H9 (cell line): ENCODE results near the gene GPR173. TPM values are rescaled to one million over a fixed set of nuclear protein-coding genes. Genes with fewer than 3 reads are reported as not detected.

Experiments used
- DNase-seq: peaks from one replicate; pipeline ENCODE4 v3.0.0-alpha.2; 2017
- H2AFZ ChIP-seq: one replicate; pipeline ENCODE4 v1.6.1; 2013; ENCODE audit warnings: mild to moderate bottlenecking, low read length, control low read depth, moderate library complexity
- H2AK5ac ChIP-seq: 2 replicates; pipeline ENCODE4 v1.6.1; 2013; ENCODE audit warnings: low read length, control low read depth, mixed read lengths; ENCODE audit not compliant: insufficient read length
- H2BK120ac ChIP-seq: one replicate; pipeline ENCODE4 v1.6.1; 2013; ENCODE audit warnings: low read depth, mild to moderate bottlenecking, low read length, control low read depth, inconsistent platforms; ENCODE audit not compliant: poor library complexity, severe bottlenecking
- H2BK12ac ChIP-seq: 2 replicates; pipeline ENCODE4 v1.6.1; 2013; ENCODE audit warnings: low read length, control low read depth, mixed read lengths, low read depth; ENCODE audit not compliant: insufficient read length
- H2BK15ac ChIP-seq: 2 replicates; pipeline ENCODE4 v1.6.1; 2013; ENCODE audit warnings: low read depth, low read length, control low read depth
- H2BK20ac ChIP-seq: one replicate; pipeline ENCODE4 v1.6.1; 2013; ENCODE audit warnings: low read depth, mild to moderate bottlenecking, low read length, control low read depth, inconsistent platforms; ENCODE audit not compliant: poor library complexity, severe bottlenecking
- H2BK5ac ChIP-seq: 2 replicates; pipeline ENCODE4 v1.6.1; 2013; ENCODE audit warnings: low read length, control low read depth, mixed read lengths; ENCODE audit not compliant: insufficient read length
- H3K14ac ChIP-seq: 2 replicates; pipeline ENCODE4 v1.6.1; 2013; ENCODE audit warnings: low read length, control low read depth; ENCODE audit not compliant: insufficient read depth
- H3K18ac ChIP-seq: 2 replicates; pipeline ENCODE4 v1.6.1; 2013; ENCODE audit warnings: low read depth, mild to moderate bottlenecking, mixed read lengths, low read length, control low read depth; ENCODE audit not compliant: insufficient read length
- H3K23ac ChIP-seq: 2 replicates; pipeline ENCODE4 v1.6.1; 2013; ENCODE audit warnings: low read length, control low read depth, mixed read lengths, low read depth; ENCODE audit not compliant: insufficient read length
- H3K23me2 ChIP-seq: 2 replicates; pipeline ENCODE4 v1.6.1; 2013; ENCODE audit warnings: low read depth, mild to moderate bottlenecking, mixed read lengths, low read length, control low read depth; ENCODE audit not compliant: insufficient read length, poor library complexity, severe bottlenecking
- H3K27ac ChIP-seq: 2 replicates; pipeline ENCODE4 v1.5.1; 2013; ENCODE audit warnings: low read length, control low read depth, mixed read lengths, low read depth; ENCODE audit not compliant: insufficient read length
- H3K27me3 ChIP-seq: 2 replicates; pipeline ENCODE4 v1.6.1; 2013; ENCODE audit warnings: low read length, control low read depth, inconsistent platforms; ENCODE audit not compliant: insufficient read depth
- H3K4ac ChIP-seq: 2 replicates; pipeline ENCODE4 v1.6.1; 2013; ENCODE audit warnings: low read depth, mild to moderate bottlenecking, control low read depth, inconsistent platforms, low read length, moderate library complexity
- H3K4me1 ChIP-seq: 2 replicates; pipeline ENCODE4 v1.6.1; 2013; ENCODE audit warnings: low read length, control low read depth, inconsistent platforms; ENCODE audit not compliant: insufficient read depth
- H3K4me2 ChIP-seq: 2 replicates; pipeline ENCODE4 v1.6.1; 2013; ENCODE audit warnings: low read length, control low read depth, mixed read lengths; ENCODE audit not compliant: insufficient read length, insufficient read depth
- H3K56ac ChIP-seq: 2 replicates; pipeline ENCODE4 v1.6.1; 2013; ENCODE audit warnings: low read depth, mild to moderate bottlenecking, mixed read lengths, low read length, control low read depth; ENCODE audit not compliant: insufficient read length
- H3K79me1 ChIP-seq: 2 replicates; pipeline ENCODE4 v1.6.1; 2013; ENCODE audit warnings: low read depth, mild to moderate bottlenecking, moderate library complexity, low read length, control low read depth, inconsistent platforms; ENCODE audit not compliant: insufficient read depth, poor library complexity, severe bottlenecking
- H3K79me2 ChIP-seq: 2 replicates; pipeline ENCODE4 v1.6.1; 2013; ENCODE audit warnings: low read length, control low read depth, inconsistent platforms; ENCODE audit not compliant: insufficient read depth
- H3K9ac ChIP-seq: 2 replicates; pipeline ENCODE4 v1.6.1; 2013; ENCODE audit warnings: low read length, control low read depth, mixed read lengths; ENCODE audit not compliant: insufficient read length; ENCODE audit errors: extremely low read depth
- H3K9me3 ChIP-seq: one replicate; pipeline ENCODE4 v1.6.1; 2013; ENCODE audit warnings: low read depth, low read length, inconsistent platforms; ENCODE audit not compliant: control insufficient read depth
- H3T11ph ChIP-seq: one replicate; pipeline ENCODE4 v1.6.1; 2013; ENCODE audit warnings: mild to moderate bottlenecking, low read length, control low read depth, inconsistent platforms
- H4K20me1 ChIP-seq: one replicate; pipeline ENCODE4 v1.6.1; 2013; ENCODE audit not compliant: control insufficient read depth, insufficient read length, insufficient read depth
- H4K5ac ChIP-seq: 2 replicates; pipeline ENCODE4 v1.6.1; 2013; ENCODE audit warnings: low read depth, mild to moderate bottlenecking, mixed read lengths, low read length, control low read depth; ENCODE audit not compliant: insufficient read length
- H4K8ac ChIP-seq: replicated peaks from 2 replicates; pipeline ENCODE4 v1.6.1; 2013; ENCODE audit warnings: low read length, control low read depth, mixed read lengths, low read depth; ENCODE audit not compliant: insufficient read length
- H4K91ac ChIP-seq: 2 replicates; pipeline ENCODE4 v1.6.1; 2013; ENCODE audit warnings: low read depth, mild to moderate bottlenecking, moderate library complexity, mixed read lengths, low read length, control low read depth; ENCODE audit not compliant: insufficient read length
- H3K27ac Mint-ChIP-seq, 3 experiments: 2 replicates in 2 of 3; 3 replicates in 1 of 3; pipeline ENCODE4 v1.8.0; 2020 to 2021; ENCODE audit warnings: mixed read lengths in 3 of 3, mild to moderate bottlenecking in 1 of 3, moderate library complexity in 1 of 3
- H3K27me3 Mint-ChIP-seq: 2 replicates; pipeline ENCODE4 v1.8.0; 2021; ENCODE audit warnings: low read depth, mild to moderate bottlenecking, moderate library complexity, mixed read lengths
- H3K36me3 Mint-ChIP-seq, 3 experiments: 2 replicates in 2 of 3; 3 replicates in 1 of 3; pipeline ENCODE4 v1.8.0; 2020 to 2021; ENCODE audit warnings: low read depth in 3 of 3, mixed read lengths in 3 of 3; ENCODE audit not compliant: insufficient read depth in 1 of 3
- H3K4me1 Mint-ChIP-seq, 2 experiments: 2 replicates each; pipeline ENCODE4 v1.8.0; 2020; ENCODE audit warnings: mixed read lengths in 2 of 2
- H3K4me3 Mint-ChIP-seq, 2 experiments: 2 replicates in 1 of 2; 3 replicates in 1 of 2; pipeline ENCODE4 v1.8.0; 2020 to 2021; ENCODE audit warnings: mild to moderate bottlenecking in 2 of 2, mixed read lengths in 2 of 2, moderate library complexity in 1 of 2
- H3K9me3 Mint-ChIP-seq, 2 experiments: 2 replicates in 1 of 2; 3 replicates in 1 of 2; pipeline ENCODE4 v1.8.0; 2020; ENCODE audit warnings: mild to moderate bottlenecking in 2 of 2, mixed read lengths in 2 of 2, moderate library complexity in 1 of 2
- WGBS: extraction: QIAGEN DNeasy Blood & Tissue Kit; methylation state at CpG from one replicate; pipeline ENCODE4 v1.1.7; 2013; ENCODE audit warnings: missing lambda C conversion rate, low lambda C conversion rate, mixed read lengths; ENCODE audit not compliant: insufficient read length; ENCODE audit errors: extremely low coverage; 5-methylcytosine and 5-hydroxymethylcytosine counted together
- total RNA-seq: library from RNA; stranded (reverse); gene quantifications from 2 replicates; pipeline ENCODE4 v1.2.1, GENCODE V29; 2021
- TF ChIP-seq, protein P1 (sequence below): fragments of 200-600 bp; sonication (generic); conservative IDR thresholded peaks from 3 replicates; pipeline ENCODE4 v1.8.0; 2021; ENCODE audit warnings: antibody characterized with exemption, mild to moderate bottlenecking

Gene GPR173
- total RNA-seq, 1 experiment from 2014 or later, result 5.4 TPM

DNA sequence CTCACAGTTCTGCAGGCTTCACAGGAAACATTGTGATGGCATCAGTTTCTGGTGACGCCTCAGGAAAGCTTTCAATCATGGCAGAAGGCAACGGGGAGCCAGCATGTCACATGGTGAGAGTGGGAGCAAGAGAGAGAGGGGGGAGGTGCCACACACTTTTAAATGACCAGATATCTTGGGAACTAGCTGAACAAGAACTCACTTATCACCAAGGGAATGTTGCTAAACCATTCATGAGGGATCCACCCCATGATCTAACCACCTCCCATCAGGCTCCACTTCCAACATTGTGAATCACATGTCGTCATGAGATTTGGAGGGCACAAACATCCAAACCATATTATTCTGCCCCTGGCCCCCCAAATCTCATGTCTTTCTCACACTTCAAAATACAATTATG lies 43.3 kb upstream of the GPR173 start:
- H3K23ac ChIP-seq, result no peak overlapping the region
- no peaks in the 10 kb centered on the region for H4K20me1 ChIP-seq
- H3K4me1 Mint-ChIP-seq, result peaks cover 0 to 3% of the 10 kb centered on the region in 2 experiments; a peak in 1 of 4 replicates
- no peak overlapping the region for H3K9ac ChIP-seq
- H3K56ac ChIP-seq, result no peak overlapping the region
- H3K4me3 Mint-ChIP-seq, result no peak overlapping the region
- H2BK12ac ChIP-seq, result no peak overlapping the region
- no peaks in the 10 kb centered on the region for H3K4me1 ChIP-seq
- no peaks in the 10 kb centered on the region for H3K23me2 ChIP-seq
- no peak overlapping the region for H3T11ph ChIP-seq
- H3K9me3 ChIP-seq, result peaks cover 38% of the 10 kb centered on the region
- H3K4me2 ChIP-seq, result no peak overlapping the region
- H4K5ac ChIP-seq, result no peak overlapping the region
- H3K79me1 ChIP-seq, result no peaks in the 10 kb centered on the region
- H3K27ac ChIP-seq, result no peak overlapping the region
- H4K8ac ChIP-seq, result no peak overlapping the region
- H4K91ac ChIP-seq, result no peak overlapping the region
- H3K14ac ChIP-seq, result no peak overlapping the region
- H2AFZ ChIP-seq, result no peak overlapping the region
- no CpG with 5 or more reads among the region's 3 CpGs for WGBS
- TF ChIP-seq, protein P1, sequence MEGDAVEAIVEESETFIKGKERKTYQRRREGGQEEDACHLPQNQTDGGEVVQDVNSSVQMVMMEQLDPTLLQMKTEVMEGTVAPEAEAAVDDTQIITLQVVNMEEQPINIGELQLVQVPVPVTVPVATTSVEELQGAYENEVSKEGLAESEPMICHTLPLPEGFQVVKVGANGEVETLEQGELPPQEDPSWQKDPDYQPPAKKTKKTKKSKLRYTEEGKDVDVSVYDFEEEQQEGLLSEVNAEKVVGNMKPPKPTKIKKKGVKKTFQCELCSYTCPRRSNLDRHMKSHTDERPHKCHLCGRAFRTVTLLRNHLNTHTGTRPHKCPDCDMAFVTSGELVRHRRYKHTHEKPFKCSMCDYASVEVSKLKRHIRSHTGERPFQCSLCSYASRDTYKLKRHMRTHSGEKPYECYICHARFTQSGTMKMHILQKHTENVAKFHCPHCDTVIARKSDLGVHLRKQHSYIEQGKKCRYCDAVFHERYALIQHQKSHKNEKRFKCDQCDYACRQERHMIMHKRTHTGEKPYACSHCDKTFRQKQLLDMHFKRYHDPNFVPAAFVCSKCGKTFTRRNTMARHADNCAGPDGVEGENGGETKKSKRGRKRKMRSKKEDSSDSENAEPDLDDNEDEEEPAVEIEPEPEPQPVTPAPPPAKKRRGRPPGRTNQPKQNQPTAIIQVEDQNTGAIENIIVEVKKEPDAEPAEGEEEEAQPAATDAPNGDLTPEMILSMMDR, result no peak
- H2BK120ac ChIP-seq, result no peak overlapping the region
- H3K9me3 Mint-ChIP-seq, result peaks cover 68 to 77% of the 10 kb centered on the region in 2 experiments
- H3K79me2 ChIP-seq, result no peaks in the 10 kb centered on the region
- no peak overlapping the region for H2BK15ac ChIP-seq
- DNase-seq, result no peak
- no peak overlapping the region for H3K18ac ChIP-seq
- peaks cover 19% of the 10 kb centered on the region for H3K27me3 Mint-ChIP-seq
- no peak overlapping the region for H2AK5ac ChIP-seq
- H3K36me3 Mint-ChIP-seq, result peaks cover 0 to 8% (median 0%) of the 10 kb centered on the region in 3 experiments; a peak in 3 of 7 replicates
- no peaks in the 10 kb centered on the region for H3K27me3 ChIP-seq
- no peak overlapping the region for H3K4ac ChIP-seq
- no peak overlapping the region for H3K27ac Mint-ChIP-seq
- no peak overlapping the region for H2BK20ac ChIP-seq
- H2BK5ac ChIP-seq, result no peak overlapping the region
